Measurements from ENCODE around the gene SERPINA9.

SERPINA9 gene

DNA sequence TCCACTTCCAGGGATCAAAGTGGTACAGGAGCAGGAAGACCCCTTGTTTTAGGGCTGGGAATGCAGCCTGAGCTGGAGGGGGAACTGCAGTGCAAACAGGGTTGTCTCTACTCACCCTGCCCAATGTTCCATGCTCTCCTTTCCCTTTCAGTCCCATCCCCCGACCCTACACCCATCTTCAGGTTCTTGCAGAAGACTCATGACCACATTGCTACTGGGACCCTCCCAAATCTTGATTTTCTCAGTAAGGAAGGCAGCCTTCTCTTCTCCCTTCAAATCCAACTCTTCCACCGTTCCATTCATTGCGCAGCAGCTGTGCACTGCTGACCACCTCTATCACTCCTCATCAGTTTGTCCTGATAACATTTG, 25.3 kb downstream of the SERPINA9 start:
- Histone ChIP-seq H3K9ac (ENCODE audit: low read depth, low read length) (no peak overlapping the region), H3K27me3 (ENCODE audit: insufficient read depth, low read length, poor library complexity) (peaks cover 18% of the 10 kb centered on the region), H3K79me2 (ENCODE audit: insufficient read depth, low read length) (no peaks in the 10 kb centered on the region), H3K4me1 (ENCODE audit: insufficient read depth, low read length) (no peaks in the 10 kb centered on the region), H2AFZ (ENCODE audit: low read depth, low read length) (no peak overlapping the region), H3K9me3 (ENCODE audit: insufficient read depth, low read length, severe bottlenecking) (no peaks in the 10 kb centered on the region), H3K36me3 (ENCODE audit: insufficient read depth, low read length) (no peaks in the 10 kb centered on the region), H4K20me1 (ENCODE audit: insufficient read depth, low read length) (no peaks in the 10 kb centered on the region), H3K27ac (ENCODE audit: low read length) (no peak overlapping the region), H3K4me2 (ENCODE audit: insufficient read depth, low read length) (no peak overlapping the region), H3K4me3 (ENCODE audit: low read depth in 1 of 2, low read length in 2 of 2) (no peak overlapping the region)
- TF ChIP-seq, protein P1, sequence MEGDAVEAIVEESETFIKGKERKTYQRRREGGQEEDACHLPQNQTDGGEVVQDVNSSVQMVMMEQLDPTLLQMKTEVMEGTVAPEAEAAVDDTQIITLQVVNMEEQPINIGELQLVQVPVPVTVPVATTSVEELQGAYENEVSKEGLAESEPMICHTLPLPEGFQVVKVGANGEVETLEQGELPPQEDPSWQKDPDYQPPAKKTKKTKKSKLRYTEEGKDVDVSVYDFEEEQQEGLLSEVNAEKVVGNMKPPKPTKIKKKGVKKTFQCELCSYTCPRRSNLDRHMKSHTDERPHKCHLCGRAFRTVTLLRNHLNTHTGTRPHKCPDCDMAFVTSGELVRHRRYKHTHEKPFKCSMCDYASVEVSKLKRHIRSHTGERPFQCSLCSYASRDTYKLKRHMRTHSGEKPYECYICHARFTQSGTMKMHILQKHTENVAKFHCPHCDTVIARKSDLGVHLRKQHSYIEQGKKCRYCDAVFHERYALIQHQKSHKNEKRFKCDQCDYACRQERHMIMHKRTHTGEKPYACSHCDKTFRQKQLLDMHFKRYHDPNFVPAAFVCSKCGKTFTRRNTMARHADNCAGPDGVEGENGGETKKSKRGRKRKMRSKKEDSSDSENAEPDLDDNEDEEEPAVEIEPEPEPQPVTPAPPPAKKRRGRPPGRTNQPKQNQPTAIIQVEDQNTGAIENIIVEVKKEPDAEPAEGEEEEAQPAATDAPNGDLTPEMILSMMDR (IDR thresholded peaks at IDR 0.05; ENCODE audit: borderline replicate concordance, extremely low read depth, low read length, poor library complexity, severe bottlenecking), result no peak
- no peak for TF ChIP-seq EZH2 (IDR thresholded peaks at IDR 0.05; ENCODE audit: borderline replicate concordance, low read depth, low read length, severe bottlenecking)
- DNase-seq (no peak), ATAC-seq (ENCODE audit: insufficient read depth, low read depth) (no peak)

DNA sequence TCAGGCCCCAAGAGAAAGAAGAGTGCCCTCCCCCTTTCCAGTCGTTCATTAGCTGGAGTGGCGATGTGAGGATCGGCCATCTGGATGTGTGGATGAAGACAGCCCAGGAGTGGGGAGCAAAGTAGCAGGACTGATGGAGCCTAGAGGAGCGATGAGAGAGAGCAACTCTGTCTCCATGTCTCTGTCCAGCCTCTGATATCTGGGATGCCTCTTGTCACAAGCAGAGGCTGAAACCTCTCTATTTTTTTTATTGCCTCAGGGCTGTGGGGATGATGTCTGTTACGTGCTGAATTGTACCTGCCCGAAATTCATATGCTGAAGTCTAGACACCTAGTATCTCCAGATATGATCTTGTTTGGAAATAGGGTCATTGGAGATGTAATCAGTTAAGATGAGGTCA, 26.1 kb downstream of the SERPINA9 start:
- no peak overlapping the region for H3K9ac ChIP-seq (ENCODE audit: low read depth, low read length)
- H2AFZ ChIP-seq (ENCODE audit: low read depth, low read length), result no peak overlapping the region
- ATAC-seq (ENCODE audit: insufficient read depth, low read depth) (no peak), DNase-seq (no peak)
- no peak overlapping the region for H3K27ac ChIP-seq (ENCODE audit: low read length)
- peaks cover 18% of the 10 kb centered on the region for H3K27me3 ChIP-seq (ENCODE audit: insufficient read depth, low read length, poor library complexity)
- no peak overlapping the region for H3K4me2 ChIP-seq (ENCODE audit: insufficient read depth, low read length)
- no peaks in the 10 kb centered on the region for H3K36me3 ChIP-seq (ENCODE audit: insufficient read depth, low read length)
- TF ChIP-seq, protein P1 (IDR thresholded peaks at IDR 0.05; ENCODE audit: borderline replicate concordance, extremely low read depth, low read length, poor library complexity, severe bottlenecking), result no peak
- TF ChIP-seq EZH2 (IDR thresholded peaks at IDR 0.05; ENCODE audit: borderline replicate concordance, low read depth, low read length, severe bottlenecking), result no peak
- H3K79me2 ChIP-seq (ENCODE audit: insufficient read depth, low read length), result no peaks in the 10 kb centered on the region
- H3K4me1 ChIP-seq (ENCODE audit: insufficient read depth, low read length), result no peaks in the 10 kb centered on the region
- no peaks in the 10 kb centered on the region for H4K20me1 ChIP-seq (ENCODE audit: insufficient read depth, low read length)
- no peaks in the 10 kb centered on the region for H3K9me3 ChIP-seq (ENCODE audit: insufficient read depth, low read length, severe bottlenecking)
- H3K4me3 ChIP-seq (ENCODE audit: low read depth in 1 of 2, low read length in 2 of 2), result no peak overlapping the region

DNA sequence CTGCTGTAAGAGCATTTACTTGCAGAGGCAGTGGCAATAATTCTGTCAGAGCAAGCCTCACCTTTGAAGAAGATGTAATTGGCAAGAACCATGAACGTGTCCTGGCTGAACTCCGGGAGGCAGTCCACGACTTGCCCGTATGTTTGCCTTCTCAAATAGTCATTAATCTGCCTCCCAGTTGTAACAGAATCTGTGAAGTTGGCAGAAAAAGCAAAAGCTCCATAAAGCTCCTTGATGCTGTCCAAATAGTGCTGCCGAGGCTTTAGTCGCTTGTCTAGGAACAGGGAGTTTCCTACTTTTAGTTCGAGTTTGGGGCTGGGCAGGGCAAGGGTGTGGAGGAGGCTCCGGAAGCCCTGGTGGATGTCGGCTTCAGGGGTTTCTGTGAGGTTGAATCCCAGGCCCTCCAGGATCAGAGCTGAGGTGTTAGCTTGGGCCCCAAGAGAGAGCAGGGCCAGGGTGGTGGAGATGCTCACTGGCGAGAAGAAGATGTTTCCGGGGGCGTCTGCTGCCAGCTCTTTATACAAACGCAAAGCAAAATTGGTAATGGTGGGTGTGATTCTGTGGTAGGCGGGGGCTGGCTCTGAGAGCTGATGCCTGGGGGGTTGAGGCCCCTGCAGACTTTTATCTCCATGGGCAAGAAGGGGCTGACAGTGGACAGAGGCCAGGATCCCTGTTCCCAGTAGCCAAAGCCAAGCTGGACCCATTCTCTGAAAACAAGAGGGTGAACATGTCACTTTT, 27.8 kb downstream of the SERPINA9 start:
- Histone ChIP-seq H3K4me2 (ENCODE audit: insufficient read depth, low read length) (no peak overlapping the region), H3K9me3 (ENCODE audit: insufficient read depth, low read length, severe bottlenecking) (no peaks in the 10 kb centered on the region), H3K9ac (ENCODE audit: low read depth, low read length) (no peak overlapping the region), H3K36me3 (ENCODE audit: insufficient read depth, low read length) (no peaks in the 10 kb centered on the region), H2AFZ (ENCODE audit: low read depth, low read length) (no peak overlapping the region), H4K20me1 (ENCODE audit: insufficient read depth, low read length) (no peaks in the 10 kb centered on the region), H3K27me3 (ENCODE audit: insufficient read depth, low read length, poor library complexity) (peaks cover 18% of the 10 kb centered on the region), H3K79me2 (ENCODE audit: insufficient read depth, low read length) (no peaks in the 10 kb centered on the region), H3K4me1 (ENCODE audit: insufficient read depth, low read length) (no peaks in the 10 kb centered on the region), H3K4me3 (ENCODE audit: low read depth in 1 of 2, low read length in 2 of 2) (no peak overlapping the region), H3K27ac (ENCODE audit: low read length) (no peak overlapping the region)
- TF ChIP-seq EZH2 (IDR thresholded peaks at IDR 0.05; ENCODE audit: borderline replicate concordance, low read depth, low read length, severe bottlenecking), result no peak
- TF ChIP-seq, protein P1 (IDR thresholded peaks at IDR 0.05; ENCODE audit: borderline replicate concordance, extremely low read depth, low read length, poor library complexity, severe bottlenecking), result no peak
- no peak for ATAC-seq (ENCODE audit: insufficient read depth, low read depth)
- DNase-seq, result no peak
